ENCODE data around the gene EBF3.

DNA sequence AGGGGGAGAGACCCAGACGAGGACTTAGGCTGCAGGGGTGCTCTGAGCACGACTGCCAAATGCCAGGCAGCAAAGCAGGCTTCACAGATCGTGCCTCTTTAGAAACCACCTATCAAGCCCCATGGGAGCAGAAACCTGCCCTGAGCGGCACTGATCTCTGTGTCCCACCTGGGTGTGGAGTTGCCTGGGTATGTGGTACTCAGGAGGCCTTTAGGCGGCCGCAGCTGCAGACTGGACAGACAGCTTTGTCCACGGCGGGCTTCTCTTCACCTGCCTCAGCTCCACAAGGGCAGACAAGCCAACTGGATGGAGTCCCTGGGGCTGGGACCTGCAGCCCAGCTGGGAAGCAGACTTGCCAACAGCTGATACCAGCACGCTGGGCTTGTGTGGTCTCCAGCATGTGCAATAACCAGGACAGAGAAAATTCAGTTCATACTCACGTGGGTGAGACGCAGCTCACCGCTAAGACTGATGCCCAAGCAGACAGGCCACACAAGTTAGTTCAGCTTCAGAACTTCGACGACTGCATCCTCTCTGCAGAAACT lies 163.2 kb downstream of the EBF3 start:
- TF ChIP-seq, protein P1, sequence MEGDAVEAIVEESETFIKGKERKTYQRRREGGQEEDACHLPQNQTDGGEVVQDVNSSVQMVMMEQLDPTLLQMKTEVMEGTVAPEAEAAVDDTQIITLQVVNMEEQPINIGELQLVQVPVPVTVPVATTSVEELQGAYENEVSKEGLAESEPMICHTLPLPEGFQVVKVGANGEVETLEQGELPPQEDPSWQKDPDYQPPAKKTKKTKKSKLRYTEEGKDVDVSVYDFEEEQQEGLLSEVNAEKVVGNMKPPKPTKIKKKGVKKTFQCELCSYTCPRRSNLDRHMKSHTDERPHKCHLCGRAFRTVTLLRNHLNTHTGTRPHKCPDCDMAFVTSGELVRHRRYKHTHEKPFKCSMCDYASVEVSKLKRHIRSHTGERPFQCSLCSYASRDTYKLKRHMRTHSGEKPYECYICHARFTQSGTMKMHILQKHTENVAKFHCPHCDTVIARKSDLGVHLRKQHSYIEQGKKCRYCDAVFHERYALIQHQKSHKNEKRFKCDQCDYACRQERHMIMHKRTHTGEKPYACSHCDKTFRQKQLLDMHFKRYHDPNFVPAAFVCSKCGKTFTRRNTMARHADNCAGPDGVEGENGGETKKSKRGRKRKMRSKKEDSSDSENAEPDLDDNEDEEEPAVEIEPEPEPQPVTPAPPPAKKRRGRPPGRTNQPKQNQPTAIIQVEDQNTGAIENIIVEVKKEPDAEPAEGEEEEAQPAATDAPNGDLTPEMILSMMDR (IDR thresholded peaks at IDR 0.05): no peak
- TF ChIP-seq POLR2AphosphoS5 (IDR thresholded peaks at IDR 0.05; ENCODE audit: low read depth, low read length): no peak
